GM23338 (cell line): ENCODE results near the gene CYP4B1.

Experiments used
- CREB1 ChIP-seq: fragments of 250-450 bp; sonication (Bioruptor Pico); IDR thresholded peaks from 2 replicates; pipeline ENCODE4 v1.5.0; 2020; ENCODE audit warnings: low read depth, mild to moderate bottlenecking, moderate library complexity
- EZH2 ChIP-seq: fragments of 200-600 bp; sonication (generic); IDR thresholded peaks from one replicate; pipeline ENCODE4 v1.8.0; 2017; ENCODE audit warnings: antibody characterized with exemption, mild to moderate bottlenecking, low read depth; ENCODE audit not compliant: unreplicated experiment
- EZH2phosphoT487 ChIP-seq: fragments of 200-600 bp; sonication (generic); IDR thresholded peaks from one replicate; pipeline ENCODE4 v1.8.1; 2018; ENCODE audit warnings: antibody characterized with exemption; ENCODE audit not compliant: unreplicated experiment
- JUNB ChIP-seq: IDR thresholded peaks from one replicate; pipeline ENCODE4 v1.6.1; 2016; ENCODE audit warnings: antibody characterized with exemption; ENCODE audit not compliant: unreplicated experiment
- NANOG ChIP-seq: IDR thresholded peaks from 2 replicates; pipeline ENCODE4 v1.6.1; 2016; ENCODE audit warnings: antibody characterized with exemption, borderline replicate concordance
- POLR2AphosphoS5 ChIP-seq: IDR thresholded peaks from 2 replicates; pipeline ENCODE4 v1.6.1; 2016; ENCODE audit warnings: antibody characterized with exemption, low read depth
- STAT1 ChIP-seq: IDR thresholded peaks from one replicate; pipeline ENCODE4 v1.6.1; 2016; ENCODE audit warnings: antibody characterized with exemption; ENCODE audit not compliant: unreplicated experiment
- ZNF331 ChIP-seq: fragments of 250-450 bp; sonication (Bioruptor Pico); IDR thresholded peaks from 2 replicates; pipeline ENCODE4 v1.5.0; 2020; ENCODE audit warnings: low read depth, mild to moderate bottlenecking, moderate library complexity
- TF ChIP-seq, protein P1 (sequence below), 2 experiments: fragments of 200-600 bp in 1 of 2; sonication (generic) in 1 of 2; conservative IDR thresholded peaks; 2 replicates each; pipeline versions ENCODE4 v1.5.1 to v1.6.1; 2016 to 2017; ENCODE audit warnings: antibody characterized with exemption in 2 of 2, low read depth in 2 of 2, mild to moderate bottlenecking in 2 of 2, moderate library complexity in 1 of 2
- TF ChIP-seq, protein P2 (sequence below): IDR thresholded peaks from one replicate; pipeline ENCODE4 v1.6.1; 2018; ENCODE audit warnings: antibody characterized with exemption; ENCODE audit not compliant: unreplicated experiment
- TF ChIP-seq, protein P3 (sequence below): IDR thresholded peaks from 2 replicates; pipeline ENCODE4 v1.6.1; 2016; ENCODE audit warnings: antibody characterized with exemption

DNA sequence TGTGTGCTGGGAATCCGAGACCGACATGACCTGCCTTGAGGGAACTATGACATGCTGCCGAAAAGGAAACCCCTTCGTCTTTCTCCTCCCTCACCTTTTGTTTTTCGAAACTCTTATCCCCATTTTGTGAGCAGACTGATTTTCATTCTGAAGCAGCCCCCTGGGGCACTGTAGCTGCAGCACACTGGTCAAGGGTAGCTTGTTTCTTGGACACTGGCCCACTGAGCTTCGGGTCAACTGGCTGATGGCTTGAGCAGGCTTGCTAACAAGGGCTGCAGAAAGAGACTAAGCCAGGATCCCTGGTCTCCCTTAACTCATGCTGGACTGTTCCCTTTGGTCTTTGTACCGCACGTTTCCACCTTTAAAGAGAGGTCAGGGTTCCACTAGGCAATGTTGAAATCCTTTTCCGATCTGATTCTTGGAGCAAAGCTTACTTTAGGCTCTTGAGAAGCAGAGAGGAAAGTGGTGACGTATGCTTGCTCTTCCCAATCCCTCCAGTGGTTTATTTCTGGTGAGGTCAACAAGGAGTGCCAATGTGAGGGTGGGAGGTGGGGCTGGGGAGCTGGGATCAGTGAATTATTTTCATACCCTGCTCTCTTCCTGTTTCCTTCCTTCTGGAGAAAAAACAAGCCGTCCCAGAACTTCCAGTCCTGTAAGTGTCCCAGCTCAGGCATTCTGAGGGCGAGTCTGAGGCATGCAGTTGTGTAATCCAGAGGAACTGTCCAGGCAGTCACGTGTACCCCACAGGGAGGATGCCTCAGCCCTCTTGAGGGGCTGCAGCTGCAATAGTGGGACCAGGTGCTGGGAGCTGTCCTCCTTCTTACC, 7.6 kb downstream of the CYP4B1 start:
- TF ChIP-seq CREB1 (CRISPR knock-in tag) (no peak), POLR2AphosphoS5 (no peak), EZH2 (no peak), JUNB (no peak), ZNF331 (CRISPR knock-in tag) (no peak), NANOG (no peak), EZH2phosphoT487 (no peak), STAT1 (no peak)
- TF ChIP-seq, protein P1, sequence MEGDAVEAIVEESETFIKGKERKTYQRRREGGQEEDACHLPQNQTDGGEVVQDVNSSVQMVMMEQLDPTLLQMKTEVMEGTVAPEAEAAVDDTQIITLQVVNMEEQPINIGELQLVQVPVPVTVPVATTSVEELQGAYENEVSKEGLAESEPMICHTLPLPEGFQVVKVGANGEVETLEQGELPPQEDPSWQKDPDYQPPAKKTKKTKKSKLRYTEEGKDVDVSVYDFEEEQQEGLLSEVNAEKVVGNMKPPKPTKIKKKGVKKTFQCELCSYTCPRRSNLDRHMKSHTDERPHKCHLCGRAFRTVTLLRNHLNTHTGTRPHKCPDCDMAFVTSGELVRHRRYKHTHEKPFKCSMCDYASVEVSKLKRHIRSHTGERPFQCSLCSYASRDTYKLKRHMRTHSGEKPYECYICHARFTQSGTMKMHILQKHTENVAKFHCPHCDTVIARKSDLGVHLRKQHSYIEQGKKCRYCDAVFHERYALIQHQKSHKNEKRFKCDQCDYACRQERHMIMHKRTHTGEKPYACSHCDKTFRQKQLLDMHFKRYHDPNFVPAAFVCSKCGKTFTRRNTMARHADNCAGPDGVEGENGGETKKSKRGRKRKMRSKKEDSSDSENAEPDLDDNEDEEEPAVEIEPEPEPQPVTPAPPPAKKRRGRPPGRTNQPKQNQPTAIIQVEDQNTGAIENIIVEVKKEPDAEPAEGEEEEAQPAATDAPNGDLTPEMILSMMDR (conservative IDR thresholded peaks at IDR 0.05; ENCODE audit: low read depth in 2 of 2), result no peak
- TF ChIP-seq, protein P2, sequence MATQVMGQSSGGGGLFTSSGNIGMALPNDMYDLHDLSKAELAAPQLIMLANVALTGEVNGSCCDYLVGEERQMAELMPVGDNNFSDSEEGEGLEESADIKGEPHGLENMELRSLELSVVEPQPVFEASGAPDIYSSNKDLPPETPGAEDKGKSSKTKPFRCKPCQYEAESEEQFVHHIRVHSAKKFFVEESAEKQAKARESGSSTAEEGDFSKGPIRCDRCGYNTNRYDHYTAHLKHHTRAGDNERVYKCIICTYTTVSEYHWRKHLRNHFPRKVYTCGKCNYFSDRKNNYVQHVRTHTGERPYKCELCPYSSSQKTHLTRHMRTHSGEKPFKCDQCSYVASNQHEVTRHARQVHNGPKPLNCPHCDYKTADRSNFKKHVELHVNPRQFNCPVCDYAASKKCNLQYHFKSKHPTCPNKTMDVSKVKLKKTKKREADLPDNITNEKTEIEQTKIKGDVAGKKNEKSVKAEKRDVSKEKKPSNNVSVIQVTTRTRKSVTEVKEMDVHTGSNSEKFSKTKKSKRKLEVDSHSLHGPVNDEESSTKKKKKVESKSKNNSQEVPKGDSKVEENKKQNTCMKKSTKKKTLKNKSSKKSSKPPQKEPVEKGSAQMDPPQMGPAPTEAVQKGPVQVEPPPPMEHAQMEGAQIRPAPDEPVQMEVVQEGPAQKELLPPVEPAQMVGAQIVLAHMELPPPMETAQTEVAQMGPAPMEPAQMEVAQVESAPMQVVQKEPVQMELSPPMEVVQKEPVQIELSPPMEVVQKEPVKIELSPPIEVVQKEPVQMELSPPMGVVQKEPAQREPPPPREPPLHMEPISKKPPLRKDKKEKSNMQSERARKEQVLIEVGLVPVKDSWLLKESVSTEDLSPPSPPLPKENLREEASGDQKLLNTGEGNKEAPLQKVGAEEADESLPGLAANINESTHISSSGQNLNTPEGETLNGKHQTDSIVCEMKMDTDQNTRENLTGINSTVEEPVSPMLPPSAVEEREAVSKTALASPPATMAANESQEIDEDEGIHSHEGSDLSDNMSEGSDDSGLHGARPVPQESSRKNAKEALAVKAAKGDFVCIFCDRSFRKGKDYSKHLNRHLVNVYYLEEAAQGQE, result no peak
- TF ChIP-seq, protein P3, sequence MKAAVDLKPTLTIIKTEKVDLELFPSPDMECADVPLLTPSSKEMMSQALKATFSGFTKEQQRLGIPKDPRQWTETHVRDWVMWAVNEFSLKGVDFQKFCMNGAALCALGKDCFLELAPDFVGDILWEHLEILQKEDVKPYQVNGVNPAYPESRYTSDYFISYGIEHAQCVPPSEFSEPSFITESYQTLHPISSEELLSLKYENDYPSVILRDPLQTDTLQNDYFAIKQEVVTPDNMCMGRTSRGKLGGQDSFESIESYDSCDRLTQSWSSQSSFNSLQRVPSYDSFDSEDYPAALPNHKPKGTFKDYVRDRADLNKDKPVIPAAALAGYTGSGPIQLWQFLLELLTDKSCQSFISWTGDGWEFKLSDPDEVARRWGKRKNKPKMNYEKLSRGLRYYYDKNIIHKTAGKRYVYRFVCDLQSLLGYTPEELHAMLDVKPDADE, result no peak
